NOMO-1 treated with dmso at 0.1 percent for 144 hours (cell line): ENCODE data around the gene METTL24.
"Not testable (repeated sequence)": the region's sequence is repeated elsewhere in the genome, so short reads cannot be mapped to it uniquely, and the experiment has no call there.

Experiments
- DNase-seq: peaks from one replicate; lab custom pipeline; 2025; ENCODE audit not compliant: unreplicated experiment; lab: John Stamatoyannopoulos, UW

The METTL24 gene

GRCh38 chr6:110270165-110270564 is 88.0 kb downstream of the METTL24 start:
- DNase-seq, result no peak

GRCh38 chr6:110269623-110270022 is 88.5 kb downstream of the METTL24 start:
- no peak for DNase-seq

- no peak for DNase-seq
Measured at GRCh38 chr6:110266996-110267395, 91.2 kb downstream of the METTL24 start.

- no peak for DNase-seq
Measured at GRCh38 chr6:110265273-110265672, 92.9 kb downstream of the METTL24 start.

- DNase-seq, result no peak
Measured at GRCh38 chr6:110256366-110256765, 101.8 kb downstream of the METTL24 start.

GRCh38 chr6:110255211-110255750 is 102.9 kb downstream of the METTL24 start:
- no peak for DNase-seq

- DNase-seq, result no peak
Measured at GRCh38 chr6:110250838-110251237, 107.3 kb downstream of the METTL24 start.

GRCh38 chr6:110250058-110250457 is 108.1 kb downstream of the METTL24 start:
- no peak for DNase-seq

GRCh38 chr6:110246900-110247546 is 111.1 kb downstream of the METTL24 start:
- DNase-seq, result no peak

GRCh38 chr6:110246378-110246777 is 111.8 kb downstream of the METTL24 start:
- no peak for DNase-seq

GRCh38 chr6:110244621-110245020 is 113.5 kb downstream of the METTL24 start:
- DNase-seq, result not testable (repeated sequence)

GRCh38 chr6:110239526-110240274 is 118.4 kb downstream of the METTL24 start:
- DNase-seq, result no peak

GRCh38 chr6:110236007-110236406 is 122.1 kb downstream of the METTL24 start:
- not testable (repeated sequence) for DNase-seq

GRCh38 chr6:110233770-110234374 is 124.3 kb downstream of the METTL24 start:
- DNase-seq, result no peak

GRCh38 chr6:110232450-110232849 is 125.7 kb downstream of the METTL24 start:
- DNase-seq, result no peak

GRCh38 chr6:110226261-110226660 is 131.9 kb downstream of the METTL24 start:
- no peak for DNase-seq

GRCh38 chr6:110221738-110222137 is 136.4 kb downstream of the METTL24 start:
- DNase-seq, result no peak

- no peak for DNase-seq
Measured at GRCh38 chr6:110217266-110217665, 140.9 kb downstream of the METTL24 start.

GRCh38 chr6:110216140-110216539 is 142.0 kb downstream of the METTL24 start:
- DNase-seq, result no peak

- no peak for DNase-seq
Measured at GRCh38 chr6:110214338-110214737, 143.8 kb downstream of the METTL24 start.

GRCh38 chr6:110211753-110212152 is 146.4 kb downstream of the METTL24 start:
- DNase-seq, result no peak

- no peak for DNase-seq
Measured at GRCh38 chr6:110207652-110208051, 150.5 kb downstream of the METTL24 start.
